Measurements from ENCODE around the gene CREB3L1. TPM values are rescaled to one million over a fixed set of nuclear protein-coding genes. Genes with fewer than 3 reads are reported as not detected.

CREB3L1 gene
- total RNA-seq, 3 donors from 2014 or later (not counting 1 experiment from before 2014, with no cell fraction given): not detected

DNA sequence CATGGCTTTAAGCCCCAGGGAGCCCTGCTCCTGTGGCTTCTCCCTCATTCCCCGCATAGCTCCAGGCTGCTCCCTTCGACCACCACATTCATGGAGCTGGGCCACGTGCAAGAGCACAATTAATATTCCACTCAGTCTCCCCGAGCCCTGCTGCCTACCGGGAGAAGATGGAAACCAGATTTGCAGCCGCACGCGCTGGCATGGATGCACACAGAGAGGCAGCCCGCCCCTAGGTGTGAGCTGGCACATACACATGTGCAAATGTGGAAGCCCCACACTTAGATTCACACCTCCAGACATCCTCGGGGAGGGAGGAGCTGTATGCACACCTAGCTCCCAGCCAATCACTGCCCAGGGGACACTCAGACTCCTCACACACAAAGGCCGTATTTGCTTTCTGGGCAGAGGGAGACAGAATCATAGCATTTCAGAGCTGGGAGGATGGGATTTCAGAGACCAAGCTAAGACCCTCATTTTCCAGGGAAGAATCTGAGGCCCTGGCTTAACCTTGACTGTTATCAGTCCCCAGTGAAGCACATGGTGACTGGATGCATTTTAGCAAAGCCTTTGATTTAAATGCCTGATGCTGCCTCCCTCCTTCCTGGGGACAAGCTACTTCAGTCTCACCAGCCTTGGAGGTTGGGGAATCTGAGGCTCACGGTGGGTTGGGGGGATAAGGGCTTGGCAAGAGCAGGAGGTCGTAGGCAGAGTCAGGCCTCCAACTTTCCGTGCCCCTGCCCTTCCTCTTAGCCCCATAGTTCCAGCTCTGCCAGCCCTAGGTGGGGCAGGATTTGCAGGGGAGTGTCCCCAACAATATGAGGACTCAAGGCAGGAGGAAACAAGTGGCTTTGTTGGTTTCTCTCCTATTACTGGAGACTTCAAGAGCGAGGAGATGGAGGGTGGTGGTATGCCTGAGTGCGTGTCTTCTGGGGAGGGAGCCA is 5.3 kb upstream of the CREB3L1 start:
- H3K9me3 Mint-ChIP-seq: no peaks in the 10 kb centered on the region
- peaks cover 10 to 16% of the 10 kb centered on the region in 2 donors for H3K27me3 Mint-ChIP-seq (ENCODE audit: low read depth in 2 of 2)
- H3K27ac Mint-ChIP-seq: no peak overlapping the region

DNA sequence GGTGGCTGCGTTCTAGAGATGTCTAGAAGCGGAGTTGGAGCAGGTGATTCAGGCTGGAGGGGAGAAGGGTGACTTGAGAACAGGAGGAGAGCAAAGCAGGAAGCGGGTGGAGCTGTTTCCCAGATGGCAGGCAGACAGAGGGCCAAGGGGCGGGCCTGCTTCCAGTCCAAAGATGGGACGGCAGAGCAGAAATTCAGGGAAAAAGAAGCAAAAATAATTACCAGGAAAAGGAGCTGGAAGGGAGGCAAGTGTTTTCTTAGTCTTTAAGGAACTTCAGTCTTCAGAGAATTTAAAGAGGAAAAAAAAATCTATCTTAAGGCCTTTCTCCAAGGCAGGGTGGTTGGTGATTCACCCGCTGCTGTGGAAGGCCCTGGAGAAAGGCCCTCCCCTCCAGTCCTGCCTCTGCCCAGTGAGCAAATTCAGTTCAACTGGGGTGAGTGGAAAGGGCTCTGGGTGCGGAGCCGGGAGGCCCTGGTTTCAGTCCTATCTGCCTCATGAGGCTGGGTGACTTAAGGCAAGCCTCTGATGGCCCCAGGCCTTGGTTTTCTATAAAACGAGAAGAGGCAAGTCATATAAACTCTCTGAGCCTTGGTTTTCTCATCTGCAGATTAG is 4.5 kb upstream of the CREB3L1 start:
- Mint-ChIP-seq H3K4me3 (no peak overlapping the region), H3K4me1 (peaks cover 0 to 4% of the 10 kb centered on the region in 2 donors), H3K36me3 (no peaks in the 10 kb centered on the region), H3K27me3 (ENCODE audit: low read depth in 2 of 2) (peaks cover 15 to 17% of the 10 kb centered on the region in 2 donors), H3K27ac (no peak overlapping the region), H3K9me3 (no peaks in the 10 kb centered on the region)
- WGBS (ENCODE audit: insufficient coverage): 86% methylated on average over 9 of the region's 9 CpGs
- Histone ChIP-seq H3K36me3 (ENCODE audit: control insufficient read depth, insufficient read depth, low read length) (no peaks in the 10 kb centered on the region), H3K4me3 (ENCODE audit: low read length) (no peak overlapping the region), H3K9me3 (ENCODE audit: control insufficient read depth, insufficient read depth, low read length) (no peaks in the 10 kb centered on the region), H3K27me3 (ENCODE audit: control insufficient read depth, insufficient read depth, low read length) (peaks cover 11% of the 10 kb centered on the region), H3K4me1 (ENCODE audit: control insufficient read depth, insufficient read depth, low read length) (peaks cover 1% of the 10 kb centered on the region), H3K27ac (ENCODE audit: low read length) (no peak overlapping the region)
- ATAC-seq (no peak), DNase-seq (no peak)
- TF ChIP-seq, protein P1, sequence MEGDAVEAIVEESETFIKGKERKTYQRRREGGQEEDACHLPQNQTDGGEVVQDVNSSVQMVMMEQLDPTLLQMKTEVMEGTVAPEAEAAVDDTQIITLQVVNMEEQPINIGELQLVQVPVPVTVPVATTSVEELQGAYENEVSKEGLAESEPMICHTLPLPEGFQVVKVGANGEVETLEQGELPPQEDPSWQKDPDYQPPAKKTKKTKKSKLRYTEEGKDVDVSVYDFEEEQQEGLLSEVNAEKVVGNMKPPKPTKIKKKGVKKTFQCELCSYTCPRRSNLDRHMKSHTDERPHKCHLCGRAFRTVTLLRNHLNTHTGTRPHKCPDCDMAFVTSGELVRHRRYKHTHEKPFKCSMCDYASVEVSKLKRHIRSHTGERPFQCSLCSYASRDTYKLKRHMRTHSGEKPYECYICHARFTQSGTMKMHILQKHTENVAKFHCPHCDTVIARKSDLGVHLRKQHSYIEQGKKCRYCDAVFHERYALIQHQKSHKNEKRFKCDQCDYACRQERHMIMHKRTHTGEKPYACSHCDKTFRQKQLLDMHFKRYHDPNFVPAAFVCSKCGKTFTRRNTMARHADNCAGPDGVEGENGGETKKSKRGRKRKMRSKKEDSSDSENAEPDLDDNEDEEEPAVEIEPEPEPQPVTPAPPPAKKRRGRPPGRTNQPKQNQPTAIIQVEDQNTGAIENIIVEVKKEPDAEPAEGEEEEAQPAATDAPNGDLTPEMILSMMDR (IDR thresholded peaks at IDR 0.05): no peak
- intact Hi-C loops (cut with micrococcal nuclease): no loop called here

More for the DNA sequence above, 5.3 kb upstream of the CREB3L1 start:
- intact Hi-C loops (cut with micrococcal nuclease): no loop called here
- Histone ChIP-seq H3K36me3 (ENCODE audit: control insufficient read depth, insufficient read depth, low read length) (no peaks in the 10 kb centered on the region), H3K27ac (ENCODE audit: low read length) (no peak overlapping the region), H3K4me1 (ENCODE audit: control insufficient read depth, insufficient read depth, low read length) (no peaks in the 10 kb centered on the region), H3K9me3 (ENCODE audit: control insufficient read depth, insufficient read depth, low read length) (no peaks in the 10 kb centered on the region), H3K4me3 (ENCODE audit: low read length) (no peak overlapping the region), H3K27me3 (ENCODE audit: control insufficient read depth, insufficient read depth, low read length) (peaks cover 6% of the 10 kb centered on the region)
- H3K4me3 Mint-ChIP-seq: no peak overlapping the region
- H3K4me1 Mint-ChIP-seq: peaks cover 0 to 4% of the 10 kb centered on the region in 2 donors
- WGBS (ENCODE audit: insufficient coverage): 90% methylated on average over 13 of the region's 16 CpGs
- no peak for DNase-seq
- ATAC-seq: no peak
- TF ChIP-seq, protein P1 (IDR thresholded peaks at IDR 0.05): no peak
- no peaks in the 10 kb centered on the region for H3K36me3 Mint-ChIP-seq

DNA sequence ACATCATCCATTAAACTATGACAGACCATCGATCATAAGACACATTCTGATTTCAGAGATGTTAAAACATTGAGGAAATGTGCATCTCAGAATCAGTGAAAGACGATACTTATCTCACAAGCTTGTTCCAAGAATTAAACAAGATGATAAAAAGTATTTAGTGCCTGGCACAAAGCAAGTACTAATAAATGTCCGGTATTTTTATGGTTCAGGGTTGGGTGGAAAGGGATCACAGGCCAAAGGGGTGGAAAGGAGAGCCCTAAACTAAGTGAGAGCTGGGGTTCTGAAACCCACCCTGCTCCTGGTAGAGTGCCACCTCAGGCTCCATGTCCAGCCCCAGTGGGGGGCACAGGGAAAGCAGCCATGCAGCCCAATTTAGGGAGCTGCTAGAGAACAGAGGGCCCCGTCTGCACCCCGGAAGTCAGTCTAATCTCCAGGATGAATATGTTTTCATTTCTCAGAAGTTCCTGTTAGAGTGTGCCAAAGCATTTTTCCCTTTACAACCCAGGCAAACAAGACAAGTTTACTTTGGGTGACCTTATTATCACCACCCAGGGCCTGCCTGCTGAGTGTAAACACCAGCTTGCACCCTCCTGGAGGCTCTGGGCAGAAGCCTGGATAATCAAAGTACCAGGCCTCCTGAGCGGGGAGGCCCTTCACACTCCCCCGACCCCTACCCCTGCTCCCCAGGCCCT is 3.8 kb upstream of the CREB3L1 start:
- no peak overlapping the region for H3K4me3 ChIP-seq (ENCODE audit: low read length)
- 88% methylated on average over 6 of the region's 7 CpGs for WGBS (ENCODE audit: insufficient coverage)
- Mint-ChIP-seq H3K4me1 (peaks cover 0 to 4% of the 10 kb centered on the region in 2 donors), H3K9me3 (no peaks in the 10 kb centered on the region), H3K4me3 (no peak overlapping the region), H3K27me3 (ENCODE audit: low read depth in 2 of 2) (peaks cover 14 to 18% of the 10 kb centered on the region in 2 donors), H3K36me3 (no peaks in the 10 kb centered on the region), H3K27ac (no peak overlapping the region)
- peaks cover 5% of the 10 kb centered on the region for H3K4me1 ChIP-seq (ENCODE audit: control insufficient read depth, insufficient read depth, low read length)
- intact Hi-C loops (cut with micrococcal nuclease): no loop called here
- peaks cover 17% of the 10 kb centered on the region for H3K27me3 ChIP-seq (ENCODE audit: control insufficient read depth, insufficient read depth, low read length)
- DNase-seq (no peak), ATAC-seq (no peak)
- H3K27ac ChIP-seq (ENCODE audit: low read length): no peak overlapping the region
- TF ChIP-seq, protein P1 (IDR thresholded peaks at IDR 0.05): no peak
- H3K9me3 ChIP-seq (ENCODE audit: control insufficient read depth, insufficient read depth, low read length): no peaks in the 10 kb centered on the region
- H3K36me3 ChIP-seq (ENCODE audit: control insufficient read depth, insufficient read depth, low read length): no peaks in the 10 kb centered on the region

Measured in natural killer cell (primary cell).